OCI-LY3 (cell line): ENCODE data around the gene DDX43.
"Not testable (repeated sequence)": the region's sequence is repeated elsewhere in the genome, so short reads cannot be mapped to it uniquely, and the experiment has no call there.

ENCODE experiments used
- H2AFZ ChIP-seq: fragments of 200-600, 300-600 bp; shearing (Covaris generic); 2 replicates; pipeline ENCODE4 v1.6.0; 2014; ENCODE audit warnings: antibody characterized with exemption, low read depth, low read length
- H3K27ac ChIP-seq: fragments of 200-600, 300-600 bp; sonication (generic); 2 replicates; pipeline ENCODE4 v1.5.1; 2014; ENCODE audit warnings: mild to moderate bottlenecking, low read length, moderate library complexity, mixed read lengths
- H3K27me3 ChIP-seq: fragments of 200-600, 300-600 bp; sonication (generic); 2 replicates; pipeline ENCODE4 v1.6.1; 2014; ENCODE audit warnings: low read depth, low read length, mixed read lengths
- H3K36me3 ChIP-seq: fragments of 200-600, 300-600 bp; sonication (generic); replicated peaks from 2 replicates; pipeline ENCODE3; 2014; ENCODE audit warnings: low read depth, low read length, mixed read lengths
- H3K4me1 ChIP-seq: fragments of 300-600, 200-600 bp; sonication (generic); 2 replicates; pipeline ENCODE4 v1.6.1; 2014; ENCODE audit warnings: low read length, mixed read lengths
- H3K4me2 ChIP-seq: fragments of 200-600, 300-600 bp; sonication (generic); 2 replicates; pipeline ENCODE4 v1.6.1; 2014; ENCODE audit warnings: low read length, mixed read lengths
- H3K4me3 ChIP-seq: fragments of 300-600, 200-600 bp; sonication (generic); 2 replicates; pipeline ENCODE4 v1.5.1; 2014; ENCODE audit warnings: antibody characterized with exemption, mild to moderate bottlenecking, low read length, moderate library complexity
- H3K79me2 ChIP-seq: fragments of 300-600, 200-600 bp; shearing (Covaris generic); 2 replicates; pipeline ENCODE4 v1.6.1; 2014; ENCODE audit warnings: mild to moderate bottlenecking, low read length, mixed read lengths
- H3K9ac ChIP-seq: fragments of 300-600, 200-600 bp; shearing (Covaris generic); 2 replicates; pipeline ENCODE4 v1.6.0; 2014; ENCODE audit warnings: mild to moderate bottlenecking, low read length, moderate library complexity
- H3K9me3 ChIP-seq: fragments of 200-600, 300-600 bp; shearing (Covaris generic); 2 replicates; pipeline ENCODE4 v1.6.1; 2014; ENCODE audit warnings: low read length, mixed read lengths; ENCODE audit not compliant: insufficient read depth
- H4K20me1 ChIP-seq: fragments of 200-600, 300-600 bp; sonication (generic); 2 replicates; pipeline ENCODE4 v1.6.1; 2016; ENCODE audit warnings: low read length, mixed read lengths; ENCODE audit not compliant: insufficient read depth
- CTCF ChIP-seq: fragments of 200-600, 300-600 bp; sonication (generic); IDR thresholded peaks from 2 replicates; pipeline ENCODE4 v1.5.1; 2014; ENCODE audit warnings: antibody characterized with exemption, low read length, low read depth
- EZH2phosphoT487 ChIP-seq: fragments of 200-600 bp; shearing (Covaris generic); IDR thresholded peaks from 2 replicates; pipeline ENCODE4 v1.6.1; 2018; ENCODE audit warnings: antibody characterized with exemption, mixed run types, low read depth

The DDX43 gene

GRCh38 chr6:73375216-73375615, 19.4 kb upstream of the DDX43 start:
- Histone ChIP-seq H3K4me3 (no peak overlapping the region), H3K4me2 (no peak overlapping the region), H3K9ac (no peak overlapping the region), H3K36me3 (no peaks in the 10 kb centered on the region), H3K27ac (no peak overlapping the region), H3K4me1 (no peaks in the 10 kb centered on the region), H3K9me3 (peaks cover 9% of the 10 kb centered on the region; the same call in 1 of the 2 replicates), H3K27me3 (no peaks in the 10 kb centered on the region), H3K79me2 (no peaks in the 10 kb centered on the region), H4K20me1 (no peaks in the 10 kb centered on the region), H2AFZ (no peak overlapping the region)
- TF ChIP-seq EZH2phosphoT487: no peak
- TF ChIP-seq CTCF: no peak

DNA sequence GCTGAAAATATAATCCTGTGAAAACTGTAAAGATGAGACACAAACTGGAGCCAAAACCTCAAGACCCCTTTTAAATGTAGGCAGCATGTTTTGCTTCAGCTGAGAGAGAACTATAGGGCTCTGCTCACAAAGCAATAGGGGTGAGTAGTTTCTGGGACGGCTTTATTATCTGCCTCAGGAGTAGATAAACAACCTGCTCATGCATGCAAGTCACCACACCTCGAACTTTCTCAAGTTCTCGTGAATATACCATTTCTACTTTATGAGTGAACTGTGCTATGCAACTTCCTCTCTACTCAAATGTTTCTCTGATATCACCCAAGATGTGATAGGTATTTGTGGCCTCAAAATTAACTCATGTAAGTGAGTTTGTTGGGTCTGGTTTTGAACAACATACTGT, 17.4 kb upstream of the DDX43 start:
- TF ChIP-seq EZH2phosphoT487 (no peak), CTCF (no peak)
- Histone ChIP-seq H3K27me3 (no peaks in the 10 kb centered on the region), H4K20me1 (no peaks in the 10 kb centered on the region), H3K9me3 (peaks cover 3% of the 10 kb centered on the region; the same call in 1 of the 2 replicates), H3K27ac (no peak overlapping the region), H2AFZ (peak overlapping the region; percentile 71; the same call in 1 of the 2 replicates), H3K79me2 (no peaks in the 10 kb centered on the region), H3K9ac (no peak overlapping the region), H3K4me3 (no peak overlapping the region), H3K4me2 (no peak overlapping the region), H3K4me1 (no peaks in the 10 kb centered on the region), H3K36me3 (no peaks in the 10 kb centered on the region)

DNA sequence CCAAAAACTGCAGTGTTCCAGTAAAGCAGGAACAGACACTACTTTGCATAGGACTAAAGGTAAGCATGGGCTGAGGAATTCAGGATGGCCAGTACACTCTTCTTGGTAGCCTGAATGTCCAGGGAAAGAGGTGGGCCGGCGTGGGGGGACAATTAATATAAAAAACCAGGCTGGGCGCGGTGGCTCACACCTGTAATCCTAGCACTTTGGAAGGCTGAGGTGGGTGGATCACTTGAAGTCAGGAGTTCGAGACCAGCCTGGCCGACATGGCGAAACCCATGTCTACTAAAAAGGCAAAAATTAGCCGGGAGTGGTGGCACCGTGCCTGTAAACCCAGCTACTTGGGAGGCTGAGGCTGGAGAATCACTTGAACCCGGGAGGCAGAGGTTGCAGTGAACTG, 13.1 kb upstream of the DDX43 start:
- not testable (repeated sequence) for H3K4me3 ChIP-seq, H3K36me3 ChIP-seq, H2AFZ ChIP-seq, H3K4me2 ChIP-seq, H4K20me1 ChIP-seq, H3K27ac ChIP-seq, H3K79me2 ChIP-seq, H3K9ac ChIP-seq, H3K9me3 ChIP-seq, H3K27me3 ChIP-seq, H3K4me1 ChIP-seq

GRCh38 chr6:73382462-73383113, 12.0 kb upstream of the DDX43 start:
- H3K4me2 ChIP-seq: no peak overlapping the region
- no peak overlapping the region for H3K27ac ChIP-seq
- no peaks in the 10 kb centered on the region for H4K20me1 ChIP-seq
- no peaks in the 10 kb centered on the region for H3K9me3 ChIP-seq
- no peaks in the 10 kb centered on the region for H3K36me3 ChIP-seq
- no peaks in the 10 kb centered on the region for H3K79me2 ChIP-seq
- no peaks in the 10 kb centered on the region for H3K27me3 ChIP-seq
- no peak overlapping the region for H3K4me3 ChIP-seq
- no peaks in the 10 kb centered on the region for H3K4me1 ChIP-seq
- H3K9ac ChIP-seq: no peak overlapping the region
- no peak overlapping the region for H2AFZ ChIP-seq
- no peak for TF ChIP-seq EZH2phosphoT487
- TF ChIP-seq CTCF: no peak
